Middle frontal gyrus (tissue), 1 donor: Measurements from ENCODE around the gene LRRC31.

ENCODE experiments used
- DNase-seq: peaks from one replicate; pipeline ENCODE4 v3.0.0-alpha.2; 2015; ENCODE audit warnings: low spot score; ENCODE audit errors: extremely low spot score

Gene LRRC31

GRCh38 chr3:169869484-169870220 is at the start of gene LRRC31:
Gene LRRC31 (minus strand): TSS chr3:169869935. CDS start chr3:169869807, 128 bp downstream.
- DNase-seq, result no peak

GRCh38 chr3:169914321-169914720 is 44.6 kb upstream of the LRRC31 start:
- DNase-seq, result no peak

- no peak for DNase-seq
These were observed 43.6 kb upstream of the LRRC31 start for GRCh38 chr3:169913323-169913722.

GRCh38 chr3:169911272-169911671 is 41.5 kb upstream of the LRRC31 start, which contains the start of gene SAMD7:
Gene SAMD7 (plus strand): TSS chr3:169911572. CDS start chr3:169919499, 7,927 bp downstream.
- no peak for DNase-seq

- no peak for DNase-seq
These were observed 38.2 kb upstream of the LRRC31 start for GRCh38 chr3:169907944-169908343.

- DNase-seq, result no peak
These were observed 37.7 kb upstream of the LRRC31 start for GRCh38 chr3:169907476-169907875.

- no peak for DNase-seq
These were observed 35.7 kb upstream of the LRRC31 start for GRCh38 chr3:169905404-169905803.

- DNase-seq, result no peak
These were observed 31.7 kb upstream of the LRRC31 start for GRCh38 chr3:169901453-169901852.

GRCh38 chr3:169897284-169897683 is 27.5 kb upstream of the LRRC31 start:
- no peak for DNase-seq

- DNase-seq, result no peak
These were observed 25.3 kb upstream of the LRRC31 start for GRCh38 chr3:169895072-169895471.

GRCh38 chr3:169894110-169894509 is 24.4 kb upstream of the LRRC31 start:
- no peak for DNase-seq

GRCh38 chr3:169891886-169892285 is 22.2 kb upstream of the LRRC31 start:
- no peak for DNase-seq

GRCh38 chr3:169886671-169887070 is 16.9 kb upstream of the LRRC31 start:
- DNase-seq, result no peak

- no peak for DNase-seq
These were observed 11.0 kb upstream of the LRRC31 start for GRCh38 chr3:169880576-169881250.

GRCh38 chr3:169879845-169880575 is 10.3 kb upstream of the LRRC31 start:
- no peak for DNase-seq

GRCh38 chr3:169879013-169879557 is 9.3 kb upstream of the LRRC31 start:
- DNase-seq, result no peak

GRCh38 chr3:169871129-169871886 is 1.6 kb upstream of the LRRC31 start:
- DNase-seq, result no peak

- no peak for DNase-seq
These were observed 1.4 kb downstream of the LRRC31 start for GRCh38 chr3:169868369-169868768.

GRCh38 chr3:169867584-169868210 is 2.0 kb downstream of the LRRC31 start:
- no peak for DNase-seq

GRCh38 chr3:169865176-169865767 is 4.5 kb downstream of the LRRC31 start:
- DNase-seq, result no peak
